CD4-positive, alpha-beta T cell treated with Interleukin-4 for 1 hour (primary cell): ENCODE results near the gene GGTLC2.

Experiments used
- DNase-seq, 2 donors: peaks; one replicate each; pipeline ENCODE4 v3.0.0-alpha.2; 2020 to 2022

GGTLC2 gene

GRCh38 chr22:22670076-22670795 lies 25.8 kb downstream of the GGTLC2 start:
- no peak for DNase-seq

DNA sequence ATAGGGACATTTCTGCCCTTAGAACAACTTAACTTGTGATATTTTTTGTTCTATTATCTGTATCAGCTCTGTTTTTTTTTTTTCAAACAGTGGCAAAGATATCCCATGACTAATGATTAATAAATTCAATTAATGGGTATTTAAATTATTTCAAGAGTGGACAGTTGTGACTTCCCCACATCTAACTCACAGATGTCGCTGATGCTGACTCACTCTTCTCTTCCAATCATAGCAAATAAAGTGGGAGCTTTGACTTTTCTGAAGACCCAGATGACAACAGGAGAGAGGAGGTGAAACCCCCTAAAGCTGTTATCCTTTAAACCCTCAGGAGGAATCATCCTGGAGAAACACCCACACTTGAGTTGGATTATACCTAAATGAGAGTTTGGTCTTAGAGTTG lies 27.1 kb downstream of the GGTLC2 start:
- DNase-seq, result no peak

GRCh38 chr22:22673099-22673498 lies 28.7 kb downstream of the GGTLC2 start:
- DNase-seq, result no peak

GRCh38 chr22:22673628-22674027 lies 29.2 kb downstream of the GGTLC2 start:
- no peak for DNase-seq

DNA sequence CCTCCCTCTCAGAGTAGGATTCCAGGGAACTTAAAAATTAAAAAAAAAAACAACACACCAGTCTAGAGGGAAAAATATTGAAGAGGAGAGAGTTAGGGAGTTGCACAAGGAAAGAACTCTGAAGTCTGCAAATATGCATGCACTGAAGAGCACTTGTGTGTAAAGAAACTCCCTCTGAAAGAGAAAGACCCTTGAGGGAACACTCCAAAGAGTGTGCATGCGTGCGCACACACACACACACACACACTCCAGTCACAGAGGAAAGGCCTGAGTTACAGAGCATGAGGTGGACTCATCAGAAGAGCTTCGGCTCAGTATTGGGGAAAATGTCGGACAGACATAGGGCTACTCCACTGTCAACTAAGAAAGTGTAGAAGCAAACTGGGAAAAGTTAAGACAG lies 30.1 kb downstream of the GGTLC2 start:
- no peak for DNase-seq

GRCh38 chr22:22678970-22679369 lies 34.6 kb downstream of the GGTLC2 start:
- DNase-seq, result no peak

DNA sequence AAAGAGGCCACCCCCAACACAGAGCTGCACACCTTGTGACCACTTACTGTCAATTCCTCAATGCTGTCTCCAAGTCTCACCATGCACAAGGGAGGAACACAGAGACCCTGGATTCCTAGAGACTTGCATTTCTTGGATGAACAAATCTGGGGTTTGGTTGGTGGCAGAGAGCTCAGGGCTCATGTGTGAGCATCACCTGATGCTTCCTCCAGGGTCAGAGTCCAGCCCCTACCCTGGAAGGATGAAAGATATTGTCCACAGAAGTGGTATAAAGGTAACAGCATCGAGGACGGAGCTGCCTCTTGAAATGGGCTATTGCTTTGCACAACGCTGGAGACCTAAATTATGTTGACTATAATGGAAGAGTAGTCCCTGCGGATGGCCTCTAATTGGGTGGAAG lies 36.0 kb downstream of the GGTLC2 start:
- no peak for DNase-seq

GRCh38 chr22:22681221-22681739 lies 36.9 kb downstream of the GGTLC2 start:
- no peak for DNase-seq

- DNase-seq, result no peak
These were observed 37.8 kb downstream of the GGTLC2 start for GRCh38 chr22:22682196-22682595.

- no peak for DNase-seq
These were observed 38.6 kb downstream of the GGTLC2 start for GRCh38 chr22:22682807-22683667.

DNA sequence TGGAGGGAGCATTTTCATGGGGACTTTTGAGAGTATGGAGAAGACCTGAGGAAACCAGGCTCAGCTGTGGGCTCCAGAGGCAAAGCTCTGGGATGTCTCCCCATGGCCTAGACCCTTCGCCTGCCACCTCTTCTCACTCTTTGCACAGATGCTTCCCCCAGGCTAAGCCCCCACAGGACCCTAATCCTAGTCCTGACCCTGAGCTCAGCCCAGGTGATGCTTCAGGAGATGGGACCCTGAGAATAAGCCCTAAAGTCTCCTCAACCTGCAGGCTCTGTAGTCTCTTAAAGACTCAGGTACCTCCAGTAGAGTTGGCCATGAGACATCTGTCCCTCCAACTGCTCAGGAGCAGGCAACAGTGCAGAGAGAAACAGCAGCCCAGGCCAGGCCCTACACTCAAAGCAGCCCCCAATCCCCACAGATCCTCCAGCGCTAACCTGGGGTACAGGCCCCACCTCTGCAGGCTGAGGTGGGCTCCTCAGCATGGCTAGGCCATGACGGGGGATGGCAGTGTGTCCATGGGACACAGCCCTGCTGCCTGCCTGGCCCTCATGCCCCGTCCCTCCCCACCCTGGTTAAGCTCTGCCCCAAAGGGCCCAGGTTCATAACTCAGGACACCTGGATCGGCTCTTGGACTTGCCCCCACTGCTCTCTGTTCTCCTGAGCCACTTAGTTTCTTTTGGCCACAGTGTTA lies 39.4 kb downstream of the GGTLC2 start:
- DNase-seq, result no peak

- DNase-seq, result peak; percentile 4 to 55
These were observed 40.5 kb downstream of the GGTLC2 start for GRCh38 chr22:22684580-22685561.

- DNase-seq, result no peak
These were observed 41.2 kb downstream of the GGTLC2 start for GRCh38 chr22:22685586-22685985.

DNA sequence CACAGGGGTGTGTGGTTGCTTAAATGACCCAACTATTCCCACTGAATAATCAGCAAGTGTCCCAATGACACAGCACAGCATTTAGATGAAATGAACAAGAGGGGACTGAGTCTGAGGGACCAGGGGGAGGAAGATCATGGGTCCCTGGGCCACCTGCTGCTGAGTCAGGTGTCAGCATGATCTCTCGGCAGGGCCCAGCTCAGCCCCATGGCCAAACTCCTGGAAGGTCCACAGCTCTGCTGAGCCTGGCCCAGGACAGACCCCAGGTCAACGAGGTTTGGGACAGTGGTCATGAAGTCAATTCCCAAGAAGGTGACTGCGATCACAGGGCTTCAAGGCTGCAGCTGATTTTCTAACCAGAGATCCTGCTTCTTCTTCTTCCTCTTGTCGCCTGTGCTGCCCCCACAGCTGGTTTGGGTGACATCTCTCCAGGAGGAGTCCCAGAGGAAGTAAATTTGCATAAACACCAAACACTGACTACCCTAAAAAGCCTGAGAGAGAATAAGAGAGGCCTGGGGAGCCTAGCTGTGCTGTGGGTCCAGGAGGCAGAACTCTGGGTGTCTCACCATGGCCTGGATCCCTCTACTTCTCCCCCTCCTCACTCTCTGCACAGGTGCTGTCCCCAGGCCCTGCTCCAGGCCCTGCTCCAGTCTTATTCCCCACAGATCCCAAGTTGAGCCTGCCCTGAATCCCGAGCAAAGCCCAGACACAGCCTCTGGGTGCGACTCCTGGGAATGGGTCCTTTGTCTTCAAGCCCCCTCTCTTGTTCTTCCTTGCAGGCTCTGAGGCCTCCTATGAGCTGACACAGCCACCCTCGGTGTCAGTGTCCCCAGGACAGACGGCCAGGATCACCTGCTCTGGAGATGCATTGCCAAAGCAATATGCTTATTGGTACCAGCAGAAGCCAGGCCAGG lies 42.0 kb downstream of the GGTLC2 start:
- DNase-seq, result peak in 1 of 2 donors; percentile 29

GRCh38 chr22:22687638-22688500 lies 43.5 kb downstream of the GGTLC2 start:
- DNase-seq, result peak in 1 of 2 donors; percentile 33

DNA sequence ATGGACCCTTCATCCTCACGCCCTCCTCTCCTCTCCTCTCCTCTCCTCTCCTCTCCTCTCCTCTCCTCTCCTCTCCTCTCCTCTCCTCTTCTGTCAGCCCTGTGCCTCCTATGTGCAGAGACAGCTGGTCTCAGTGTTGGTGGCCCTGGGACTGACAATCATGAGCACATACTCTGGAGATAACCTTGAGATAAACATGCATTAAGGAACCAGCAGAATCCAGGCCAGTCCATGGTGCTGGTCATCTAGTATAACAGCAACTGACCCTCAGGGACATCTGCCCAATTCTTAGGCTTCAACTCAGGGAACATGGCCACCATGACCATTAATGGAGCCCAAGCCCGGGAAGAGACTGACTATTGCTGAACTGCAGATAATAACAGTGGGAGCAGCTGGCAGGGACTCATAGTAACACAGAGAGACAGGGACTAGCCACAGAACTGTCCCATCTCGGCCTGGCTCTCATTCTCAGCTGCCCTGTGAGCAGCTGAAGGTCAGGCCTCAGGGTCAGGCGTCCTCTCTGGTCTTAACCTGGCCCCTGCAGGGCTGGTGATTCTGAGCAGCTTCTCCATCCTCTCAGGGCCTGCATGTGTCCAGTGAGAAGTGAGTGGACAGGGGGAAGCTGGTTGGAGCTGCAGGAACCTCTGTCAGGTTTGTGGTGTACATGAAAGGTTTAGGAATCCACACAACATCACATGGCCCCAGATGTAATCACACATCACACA lies 45.4 kb downstream of the GGTLC2 start:
- no peak for DNase-seq

DNA sequence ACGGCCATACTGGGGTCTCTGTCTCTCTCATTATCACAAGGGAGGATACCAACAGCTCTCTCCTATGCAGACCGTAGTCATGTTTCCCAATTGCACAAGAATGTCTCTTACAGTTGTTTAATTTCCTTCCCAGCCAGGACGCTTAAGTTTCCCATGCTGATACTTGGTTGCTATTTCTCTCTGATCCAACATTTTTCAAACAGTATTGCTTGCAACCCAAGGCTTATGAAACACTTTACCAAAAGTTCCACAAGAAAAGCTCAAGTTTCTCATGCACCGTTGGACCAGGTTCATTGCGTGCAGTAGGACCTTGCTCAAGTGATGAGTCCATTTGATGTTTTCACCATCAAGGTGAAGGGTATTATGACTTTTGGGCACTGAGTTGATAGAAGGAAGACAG lies 46.6 kb downstream of the GGTLC2 start:
- no peak for DNase-seq

DNA sequence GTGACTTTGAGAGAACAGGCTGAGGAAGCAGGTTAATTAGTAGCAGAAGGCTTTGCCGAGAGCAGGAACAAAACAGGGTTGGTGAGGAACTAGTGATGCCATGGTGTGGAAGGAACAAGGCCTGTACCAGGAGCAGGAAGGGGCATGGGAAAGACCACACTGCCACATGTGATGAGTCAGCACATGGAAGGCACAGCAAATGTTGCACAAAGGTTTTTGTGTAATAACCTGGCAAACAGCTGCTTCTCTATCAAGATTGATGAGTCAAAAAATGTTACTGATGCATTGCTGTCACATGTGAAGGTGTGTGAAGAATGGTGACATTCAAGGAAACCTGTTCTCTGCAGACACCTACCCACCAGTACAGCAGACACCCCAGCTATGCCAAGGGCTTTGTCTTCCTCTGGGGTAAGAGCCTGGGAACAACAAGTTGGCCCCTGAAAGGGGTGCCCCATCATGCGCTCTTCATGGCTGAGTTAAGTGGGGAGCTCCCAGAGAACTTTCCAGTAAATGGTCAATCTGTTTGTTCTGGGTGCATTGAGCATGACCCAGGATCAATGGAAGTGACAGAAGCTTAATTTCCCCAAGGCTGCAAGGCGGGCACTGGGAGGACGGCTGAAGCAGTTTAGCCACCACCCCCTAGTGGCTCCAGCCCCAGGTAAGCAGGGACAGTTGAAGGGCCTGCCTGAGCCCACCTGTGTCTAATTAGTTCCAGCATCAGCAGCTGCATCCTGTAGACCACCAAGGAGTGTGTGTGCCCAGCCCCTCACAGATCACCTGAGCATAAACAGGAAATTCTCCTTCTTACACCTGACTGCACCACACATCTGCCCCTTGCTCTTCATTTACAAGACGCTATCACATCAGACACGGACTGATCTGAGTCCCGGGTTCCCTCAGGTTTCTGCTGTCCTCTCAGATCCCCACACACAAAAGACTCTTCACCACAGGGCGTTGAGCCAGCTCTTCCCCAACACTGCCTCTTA lies 47.6 kb downstream of the GGTLC2 start:
- no peak for DNase-seq
